GM12801 (cell line): ENCODE results near the gene CDH12.

ENCODE experiments used
- TF ChIP-seq, protein P1 (sequence below): IDR thresholded peaks from one replicate; pipeline ENCODE4 v1.5.1; 2011; ENCODE audit warnings: control low read depth; ENCODE audit not compliant: insufficient read length; ENCODE audit errors: extremely low read depth

CDH12 gene

GRCh38 chr5:21882074-21882745 lies 970.9 kb downstream of the CDH12 start:
- TF ChIP-seq, protein P1, sequence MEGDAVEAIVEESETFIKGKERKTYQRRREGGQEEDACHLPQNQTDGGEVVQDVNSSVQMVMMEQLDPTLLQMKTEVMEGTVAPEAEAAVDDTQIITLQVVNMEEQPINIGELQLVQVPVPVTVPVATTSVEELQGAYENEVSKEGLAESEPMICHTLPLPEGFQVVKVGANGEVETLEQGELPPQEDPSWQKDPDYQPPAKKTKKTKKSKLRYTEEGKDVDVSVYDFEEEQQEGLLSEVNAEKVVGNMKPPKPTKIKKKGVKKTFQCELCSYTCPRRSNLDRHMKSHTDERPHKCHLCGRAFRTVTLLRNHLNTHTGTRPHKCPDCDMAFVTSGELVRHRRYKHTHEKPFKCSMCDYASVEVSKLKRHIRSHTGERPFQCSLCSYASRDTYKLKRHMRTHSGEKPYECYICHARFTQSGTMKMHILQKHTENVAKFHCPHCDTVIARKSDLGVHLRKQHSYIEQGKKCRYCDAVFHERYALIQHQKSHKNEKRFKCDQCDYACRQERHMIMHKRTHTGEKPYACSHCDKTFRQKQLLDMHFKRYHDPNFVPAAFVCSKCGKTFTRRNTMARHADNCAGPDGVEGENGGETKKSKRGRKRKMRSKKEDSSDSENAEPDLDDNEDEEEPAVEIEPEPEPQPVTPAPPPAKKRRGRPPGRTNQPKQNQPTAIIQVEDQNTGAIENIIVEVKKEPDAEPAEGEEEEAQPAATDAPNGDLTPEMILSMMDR: no peak

DNA sequence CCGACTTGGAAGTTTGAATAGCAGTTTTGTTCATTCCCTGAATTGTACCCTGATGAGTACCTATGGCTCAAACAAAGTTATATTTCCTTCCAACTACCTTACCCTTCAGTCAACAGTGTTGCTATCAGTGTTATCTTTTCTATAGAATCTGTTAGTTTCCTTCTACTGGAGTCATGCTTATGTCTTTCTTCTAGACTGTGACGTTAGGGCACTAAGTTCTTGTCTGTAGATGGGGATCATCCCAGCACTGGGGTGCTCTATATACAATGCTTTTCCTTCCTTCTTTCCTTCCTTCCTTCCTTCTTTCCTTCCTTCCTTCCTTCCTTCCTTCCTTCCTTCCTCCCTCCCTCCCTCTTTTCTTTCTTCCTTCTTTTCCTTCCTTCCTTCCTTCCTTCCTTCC lies 973.0 kb downstream of the CDH12 start:
- TF ChIP-seq, protein P1: no peak

DNA sequence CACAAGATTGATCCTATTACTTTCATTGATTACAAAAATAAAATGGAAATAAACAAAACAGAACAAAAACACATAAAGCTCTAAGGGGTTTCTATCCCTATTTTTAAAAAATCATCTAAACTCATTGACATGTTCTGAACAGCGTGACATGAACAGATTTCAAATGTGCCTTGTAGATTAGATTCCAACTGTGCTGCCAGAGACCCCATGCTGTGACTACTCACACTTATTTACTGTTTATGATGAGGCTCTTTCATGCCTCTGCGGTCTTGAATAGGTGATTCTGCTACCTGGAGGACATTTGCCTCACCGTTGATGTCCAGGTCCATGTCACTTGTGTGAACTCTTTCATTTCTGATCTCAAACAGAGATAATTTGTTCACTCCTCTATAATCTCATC lies 990.2 kb downstream of the CDH12 start:
- TF ChIP-seq, protein P1: no peak

GRCh38 chr5:21858441-21858840 lies 994.7 kb downstream of the CDH12 start:
- TF ChIP-seq, protein P1: no peak

GRCh38 chr5:21856987-21857386 lies 996.2 kb downstream of the CDH12 start:
- TF ChIP-seq, protein P1: no peak

GRCh38 chr5:21847300-21847699 lies 1005.8 kb downstream of the CDH12 start:
- TF ChIP-seq, protein P1: no peak

DNA sequence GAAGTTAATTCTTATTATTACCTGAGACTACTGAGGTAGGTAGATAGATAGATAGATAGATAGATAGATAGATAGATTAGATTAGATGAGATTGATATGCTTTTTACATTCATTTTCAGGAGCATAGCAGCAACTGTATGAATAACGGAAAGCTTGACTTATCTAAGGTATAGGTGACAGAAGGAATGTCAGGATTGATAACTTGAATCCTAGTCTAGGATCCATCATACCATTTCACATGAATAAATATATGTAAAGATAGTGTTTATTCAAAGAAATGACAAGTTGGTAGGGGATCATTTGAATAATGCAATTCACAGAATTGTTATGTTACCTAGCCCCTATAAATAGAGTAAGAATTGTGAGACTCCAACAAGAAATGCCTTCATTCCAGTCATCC lies 1008.2 kb downstream of the CDH12 start:
- TF ChIP-seq, protein P1: no peak
